H9 (cell line): Measurements from ENCODE around the gene SEMA5A. TPM values are rescaled to one million over a fixed set of nuclear protein-coding genes. Genes with fewer than 3 reads are reported as not detected.

Experiments
- DNase-seq: peaks from one replicate; pipeline ENCODE4 v3.0.0-alpha.2; 2017
- H2AFZ ChIP-seq: one replicate; pipeline ENCODE4 v1.6.1; 2013; ENCODE audit warnings: mild to moderate bottlenecking, low read length, control low read depth, moderate library complexity
- H2AK5ac ChIP-seq: 2 replicates; pipeline ENCODE4 v1.6.1; 2013; ENCODE audit warnings: low read length, control low read depth, mixed read lengths; ENCODE audit not compliant: insufficient read length
- H2BK120ac ChIP-seq: one replicate; pipeline ENCODE4 v1.6.1; 2013; ENCODE audit warnings: low read depth, mild to moderate bottlenecking, low read length, control low read depth, inconsistent platforms; ENCODE audit not compliant: poor library complexity, severe bottlenecking
- H2BK12ac ChIP-seq: 2 replicates; pipeline ENCODE4 v1.6.1; 2013; ENCODE audit warnings: low read length, control low read depth, mixed read lengths, low read depth; ENCODE audit not compliant: insufficient read length
- H2BK15ac ChIP-seq: 2 replicates; pipeline ENCODE4 v1.6.1; 2013; ENCODE audit warnings: low read depth, low read length, control low read depth
- H2BK20ac ChIP-seq: one replicate; pipeline ENCODE4 v1.6.1; 2013; ENCODE audit warnings: low read depth, mild to moderate bottlenecking, low read length, control low read depth, inconsistent platforms; ENCODE audit not compliant: poor library complexity, severe bottlenecking
- H2BK5ac ChIP-seq: 2 replicates; pipeline ENCODE4 v1.6.1; 2013; ENCODE audit warnings: low read length, control low read depth, mixed read lengths; ENCODE audit not compliant: insufficient read length
- H3K14ac ChIP-seq: 2 replicates; pipeline ENCODE4 v1.6.1; 2013; ENCODE audit warnings: low read length, control low read depth; ENCODE audit not compliant: insufficient read depth
- H3K18ac ChIP-seq: 2 replicates; pipeline ENCODE4 v1.6.1; 2013; ENCODE audit warnings: low read depth, mild to moderate bottlenecking, mixed read lengths, low read length, control low read depth; ENCODE audit not compliant: insufficient read length
- H3K23ac ChIP-seq: 2 replicates; pipeline ENCODE4 v1.6.1; 2013; ENCODE audit warnings: low read length, control low read depth, mixed read lengths, low read depth; ENCODE audit not compliant: insufficient read length
- H3K23me2 ChIP-seq: 2 replicates; pipeline ENCODE4 v1.6.1; 2013; ENCODE audit warnings: low read depth, mild to moderate bottlenecking, mixed read lengths, low read length, control low read depth; ENCODE audit not compliant: insufficient read length, poor library complexity, severe bottlenecking
- H3K27ac ChIP-seq: 2 replicates; pipeline ENCODE4 v1.5.1; 2013; ENCODE audit warnings: low read length, control low read depth, mixed read lengths, low read depth; ENCODE audit not compliant: insufficient read length
- H3K27me3 ChIP-seq: 2 replicates; pipeline ENCODE4 v1.6.1; 2013; ENCODE audit warnings: low read length, control low read depth, inconsistent platforms; ENCODE audit not compliant: insufficient read depth
- H3K4ac ChIP-seq: 2 replicates; pipeline ENCODE4 v1.6.1; 2013; ENCODE audit warnings: low read depth, mild to moderate bottlenecking, control low read depth, inconsistent platforms, low read length, moderate library complexity
- H3K4me1 ChIP-seq: 2 replicates; pipeline ENCODE4 v1.6.1; 2013; ENCODE audit warnings: low read length, control low read depth, inconsistent platforms; ENCODE audit not compliant: insufficient read depth
- H3K4me2 ChIP-seq: 2 replicates; pipeline ENCODE4 v1.6.1; 2013; ENCODE audit warnings: low read length, control low read depth, mixed read lengths; ENCODE audit not compliant: insufficient read length, insufficient read depth
- H3K56ac ChIP-seq: 2 replicates; pipeline ENCODE4 v1.6.1; 2013; ENCODE audit warnings: low read depth, mild to moderate bottlenecking, mixed read lengths, low read length, control low read depth; ENCODE audit not compliant: insufficient read length
- H3K79me1 ChIP-seq: 2 replicates; pipeline ENCODE4 v1.6.1; 2013; ENCODE audit warnings: low read depth, mild to moderate bottlenecking, moderate library complexity, low read length, control low read depth, inconsistent platforms; ENCODE audit not compliant: insufficient read depth, poor library complexity, severe bottlenecking
- H3K79me2 ChIP-seq: 2 replicates; pipeline ENCODE4 v1.6.1; 2013; ENCODE audit warnings: low read length, control low read depth, inconsistent platforms; ENCODE audit not compliant: insufficient read depth
- H3K9ac ChIP-seq: 2 replicates; pipeline ENCODE4 v1.6.1; 2013; ENCODE audit warnings: low read length, control low read depth, mixed read lengths; ENCODE audit not compliant: insufficient read length; ENCODE audit errors: extremely low read depth
- H3K9me3 ChIP-seq: one replicate; pipeline ENCODE4 v1.6.1; 2013; ENCODE audit warnings: low read depth, low read length, inconsistent platforms; ENCODE audit not compliant: control insufficient read depth
- H3T11ph ChIP-seq: one replicate; pipeline ENCODE4 v1.6.1; 2013; ENCODE audit warnings: mild to moderate bottlenecking, low read length, control low read depth, inconsistent platforms
- H4K20me1 ChIP-seq: one replicate; pipeline ENCODE4 v1.6.1; 2013; ENCODE audit not compliant: control insufficient read depth, insufficient read length, insufficient read depth
- H4K5ac ChIP-seq: 2 replicates; pipeline ENCODE4 v1.6.1; 2013; ENCODE audit warnings: low read depth, mild to moderate bottlenecking, mixed read lengths, low read length, control low read depth; ENCODE audit not compliant: insufficient read length
- H4K8ac ChIP-seq: replicated peaks from 2 replicates; pipeline ENCODE4 v1.6.1; 2013; ENCODE audit warnings: low read length, control low read depth, mixed read lengths, low read depth; ENCODE audit not compliant: insufficient read length
- H4K91ac ChIP-seq: 2 replicates; pipeline ENCODE4 v1.6.1; 2013; ENCODE audit warnings: low read depth, mild to moderate bottlenecking, moderate library complexity, mixed read lengths, low read length, control low read depth; ENCODE audit not compliant: insufficient read length
- H3K27ac Mint-ChIP-seq, 3 experiments: 2 replicates in 2 of 3; 3 replicates in 1 of 3; pipeline ENCODE4 v1.8.0; 2020 to 2021; ENCODE audit warnings: mixed read lengths in 3 of 3, mild to moderate bottlenecking in 1 of 3, moderate library complexity in 1 of 3
- H3K27me3 Mint-ChIP-seq: 2 replicates; pipeline ENCODE4 v1.8.0; 2021; ENCODE audit warnings: low read depth, mild to moderate bottlenecking, moderate library complexity, mixed read lengths
- H3K36me3 Mint-ChIP-seq, 3 experiments: 2 replicates in 2 of 3; 3 replicates in 1 of 3; pipeline ENCODE4 v1.8.0; 2020 to 2021; ENCODE audit warnings: low read depth in 3 of 3, mixed read lengths in 3 of 3; ENCODE audit not compliant: insufficient read depth in 1 of 3
- H3K4me1 Mint-ChIP-seq, 2 experiments: 2 replicates each; pipeline ENCODE4 v1.8.0; 2020; ENCODE audit warnings: mixed read lengths in 2 of 2
- H3K4me3 Mint-ChIP-seq, 2 experiments: 2 replicates in 1 of 2; 3 replicates in 1 of 2; pipeline ENCODE4 v1.8.0; 2020 to 2021; ENCODE audit warnings: mild to moderate bottlenecking in 2 of 2, mixed read lengths in 2 of 2, moderate library complexity in 1 of 2
- H3K9me3 Mint-ChIP-seq, 2 experiments: 2 replicates in 1 of 2; 3 replicates in 1 of 2; pipeline ENCODE4 v1.8.0; 2020; ENCODE audit warnings: mild to moderate bottlenecking in 2 of 2, mixed read lengths in 2 of 2, moderate library complexity in 1 of 2
- WGBS: extraction: QIAGEN DNeasy Blood & Tissue Kit; methylation state at CpG from one replicate; pipeline ENCODE4 v1.1.7; 2013; ENCODE audit warnings: missing lambda C conversion rate, low lambda C conversion rate, mixed read lengths; ENCODE audit not compliant: insufficient read length; ENCODE audit errors: extremely low coverage; 5-methylcytosine and 5-hydroxymethylcytosine counted together
- total RNA-seq: library from RNA; stranded (reverse); gene quantifications from 2 replicates; pipeline ENCODE4 v1.2.1, GENCODE V29; 2021
- TF ChIP-seq, protein P1 (sequence below): fragments of 200-600 bp; sonication (generic); conservative IDR thresholded peaks from 3 replicates; pipeline ENCODE4 v1.8.0; 2021; ENCODE audit warnings: antibody characterized with exemption, mild to moderate bottlenecking

Gene SEMA5A
- total RNA-seq, 1 experiment from 2014 or later, result 4.3 TPM

DNA sequence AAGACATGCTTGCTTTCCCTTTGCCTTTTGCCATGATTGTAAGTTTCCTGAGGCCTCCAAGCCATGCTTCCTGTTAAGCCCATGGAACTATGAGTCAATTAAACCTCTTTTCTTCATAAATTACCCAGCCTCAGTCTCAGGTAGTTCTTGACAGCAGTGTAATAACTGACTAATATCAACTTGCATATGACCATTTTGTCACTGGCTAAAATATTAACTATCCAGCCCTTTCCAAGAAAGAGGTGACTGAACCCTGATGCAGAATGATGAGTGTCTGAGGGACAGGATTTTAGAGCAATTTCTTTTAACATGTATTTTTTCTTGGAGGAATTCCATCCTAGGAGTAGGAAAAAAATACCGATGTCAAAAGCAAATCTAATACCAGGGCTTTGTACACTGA lies 266.1 kb downstream of the SEMA5A start:
- Histone ChIP-seq H3T11ph (no peak overlapping the region), H3K27me3 (no peaks in the 10 kb centered on the region), H3K4me1 (no peaks in the 10 kb centered on the region), H3K23ac (no peak overlapping the region), H3K9ac (no peak overlapping the region), H2BK120ac (no peak overlapping the region), H4K20me1 (no peaks in the 10 kb centered on the region), H3K9me3 (peaks cover 10% of the 10 kb centered on the region), H4K91ac (no peak overlapping the region), H3K4ac (no peak overlapping the region), H3K23me2 (no peaks in the 10 kb centered on the region), H4K5ac (no peak overlapping the region), H2BK5ac (no peak overlapping the region), H2BK12ac (no peak overlapping the region), H2AK5ac (no peak overlapping the region), H4K8ac (no peak overlapping the region), H3K56ac (no peak overlapping the region), H2BK15ac (no peak overlapping the region), H2AFZ (no peak overlapping the region), H3K18ac (no peak overlapping the region), H3K79me2 (no peaks in the 10 kb centered on the region), H3K79me1 (no peaks in the 10 kb centered on the region), H3K27ac (no peak overlapping the region), H2BK20ac (no peak overlapping the region), H3K14ac (no peak overlapping the region), H3K4me2 (no peak overlapping the region)
- TF ChIP-seq, protein P1, sequence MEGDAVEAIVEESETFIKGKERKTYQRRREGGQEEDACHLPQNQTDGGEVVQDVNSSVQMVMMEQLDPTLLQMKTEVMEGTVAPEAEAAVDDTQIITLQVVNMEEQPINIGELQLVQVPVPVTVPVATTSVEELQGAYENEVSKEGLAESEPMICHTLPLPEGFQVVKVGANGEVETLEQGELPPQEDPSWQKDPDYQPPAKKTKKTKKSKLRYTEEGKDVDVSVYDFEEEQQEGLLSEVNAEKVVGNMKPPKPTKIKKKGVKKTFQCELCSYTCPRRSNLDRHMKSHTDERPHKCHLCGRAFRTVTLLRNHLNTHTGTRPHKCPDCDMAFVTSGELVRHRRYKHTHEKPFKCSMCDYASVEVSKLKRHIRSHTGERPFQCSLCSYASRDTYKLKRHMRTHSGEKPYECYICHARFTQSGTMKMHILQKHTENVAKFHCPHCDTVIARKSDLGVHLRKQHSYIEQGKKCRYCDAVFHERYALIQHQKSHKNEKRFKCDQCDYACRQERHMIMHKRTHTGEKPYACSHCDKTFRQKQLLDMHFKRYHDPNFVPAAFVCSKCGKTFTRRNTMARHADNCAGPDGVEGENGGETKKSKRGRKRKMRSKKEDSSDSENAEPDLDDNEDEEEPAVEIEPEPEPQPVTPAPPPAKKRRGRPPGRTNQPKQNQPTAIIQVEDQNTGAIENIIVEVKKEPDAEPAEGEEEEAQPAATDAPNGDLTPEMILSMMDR, result no peak
- peaks cover 15 to 29% of the 10 kb centered on the region in 2 experiments for H3K9me3 Mint-ChIP-seq
- no peak overlapping the region for H3K27ac Mint-ChIP-seq
- peaks cover 13 to 18% (median 14%) of the 10 kb centered on the region in 3 experiments; a peak in 6 of 7 replicates for H3K36me3 Mint-ChIP-seq
- H3K4me3 Mint-ChIP-seq, result no peak overlapping the region
- H3K4me1 Mint-ChIP-seq, result no peaks in the 10 kb centered on the region
- no CpG with 5 or more reads among the region's 1 CpG for WGBS
- H3K27me3 Mint-ChIP-seq, result no peaks in the 10 kb centered on the region
- no peak for DNase-seq
